ENCODE results near the gene SPOCK3.
"Not testable (repeated sequence)": the region's sequence is repeated elsewhere in the genome, so short reads cannot be mapped to it uniquely, and the experiment has no call there.

SPOCK3 gene

GRCh38 chr4:166802346-166802745 lies 431.9 kb downstream of the SPOCK3 start:
- DNase-seq: no peak

DNA sequence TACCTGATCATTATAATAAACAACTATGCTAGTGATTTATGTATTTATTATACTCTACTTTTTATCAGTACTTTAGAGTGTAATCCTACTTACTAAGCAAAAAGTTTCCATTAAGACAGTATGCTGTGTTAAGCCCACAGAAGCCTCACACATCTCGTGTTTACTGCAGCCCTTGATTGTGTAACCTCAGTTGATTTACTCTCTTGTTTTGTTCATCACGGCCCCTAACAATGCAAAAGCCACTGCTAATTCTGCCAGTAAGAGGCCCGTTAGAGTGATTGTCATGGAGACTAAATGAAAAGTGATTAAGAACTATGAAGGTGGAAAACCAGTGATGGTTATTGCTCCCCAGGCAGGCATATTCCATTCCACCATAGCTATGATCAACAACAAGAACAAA lies 436.2 kb downstream of the SPOCK3 start:
- DNase-seq: no peak

DNA sequence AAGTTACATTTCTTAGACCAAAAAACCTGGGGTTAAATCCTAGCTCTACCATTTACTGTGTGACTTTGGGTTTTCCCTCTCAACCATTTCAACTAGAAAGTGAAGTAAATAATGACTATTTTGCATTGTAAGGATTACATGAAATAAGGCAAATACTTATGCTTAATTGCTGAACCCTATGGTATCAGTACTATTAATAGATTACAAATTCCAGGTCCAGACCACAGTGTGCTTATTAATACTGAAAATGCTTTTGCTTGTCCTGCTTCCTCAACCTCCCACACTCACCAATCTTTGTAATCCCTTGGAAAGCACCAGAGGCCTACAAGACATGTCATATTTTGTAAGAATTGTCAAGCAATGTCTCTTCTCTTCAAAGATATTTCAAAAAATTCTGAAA lies 456.5 kb downstream of the SPOCK3 start:
- no peak for DNase-seq

GRCh38 chr4:166763018-166763417 lies 471.3 kb downstream of the SPOCK3 start:
- DNase-seq: no peak

- no peak for DNase-seq
Observed at GRCh38 chr4:166741742-166742141, 492.6 kb downstream of the SPOCK3 start.

DNA sequence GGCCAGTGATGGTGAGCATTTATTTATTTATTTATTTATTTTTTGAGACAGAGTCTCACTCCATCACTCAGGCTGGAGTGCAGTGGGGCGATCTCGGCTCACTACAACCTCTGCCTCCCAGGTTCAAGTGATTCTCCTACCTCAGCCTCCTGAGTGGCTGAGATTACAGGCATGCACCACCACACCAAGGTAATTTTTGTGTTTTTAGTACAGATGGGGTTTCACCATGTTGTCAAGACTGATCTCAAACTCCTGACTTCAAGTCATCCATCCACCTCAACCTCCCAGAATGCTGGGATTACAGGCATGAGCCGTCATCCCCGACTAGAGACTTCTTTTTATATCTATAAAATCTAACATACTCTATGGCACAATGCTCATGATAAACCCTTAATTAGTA lies 495.1 kb downstream of the SPOCK3 start:
- not testable (repeated sequence) for DNase-seq

DNA sequence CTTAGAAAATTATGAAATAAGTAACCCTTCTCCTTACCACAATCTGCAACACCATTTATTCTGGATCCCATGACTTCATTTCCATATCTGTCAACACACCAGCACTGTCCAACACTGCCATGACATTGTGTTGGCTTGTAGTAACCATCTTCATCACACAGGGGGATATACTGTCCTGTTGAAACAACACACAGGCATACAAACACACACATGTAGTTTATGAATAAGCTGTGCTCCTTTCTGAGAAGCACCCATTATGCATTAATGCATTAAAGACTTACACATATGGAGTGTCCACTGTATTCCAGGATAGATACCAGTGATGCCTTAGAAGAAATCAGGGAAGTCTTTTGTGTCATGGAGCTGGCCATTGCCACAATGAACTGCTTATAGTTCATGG lies 496.9 kb downstream of the SPOCK3 start:
- no peak for DNase-seq

GRCh38 chr4:166735553-166735952 lies 498.7 kb downstream of the SPOCK3 start:
- no peak for DNase-seq

DNA sequence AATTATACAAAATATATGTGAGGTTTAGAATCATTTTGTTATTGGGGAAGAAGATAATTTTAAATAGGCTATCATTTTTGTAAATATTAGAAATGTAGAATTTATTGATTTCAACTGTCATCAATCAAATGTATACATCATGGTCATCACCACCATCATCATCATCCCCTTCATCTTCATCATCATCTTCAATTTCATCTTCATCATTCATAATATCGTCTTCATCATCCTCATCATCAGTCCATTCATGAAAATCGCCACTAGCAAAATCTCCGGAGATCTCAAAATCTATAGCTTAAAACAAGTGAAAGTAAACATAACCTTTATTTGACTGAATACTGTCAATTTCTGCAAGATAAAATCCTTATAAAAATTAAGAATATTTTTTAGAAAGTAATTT lies 499.5 kb downstream of the SPOCK3 start:
- no peak for DNase-seq

- DNase-seq: no peak
Observed at GRCh38 chr4:166733686-166734085, 500.6 kb downstream of the SPOCK3 start.

GRCh38 chr4:166726832-166727231 lies 507.5 kb downstream of the SPOCK3 start:
- DNase-seq: no peak

GRCh38 chr4:166724369-166724768 lies 509.9 kb downstream of the SPOCK3 start:
- no peak for DNase-seq

GRCh38 chr4:166723532-166724140 lies 510.7 kb downstream of the SPOCK3 start:
- DNase-seq: no peak

- DNase-seq: not testable (repeated sequence)
Observed at GRCh38 chr4:166715748-166716713, 518.3 kb downstream of the SPOCK3 start.

DNA sequence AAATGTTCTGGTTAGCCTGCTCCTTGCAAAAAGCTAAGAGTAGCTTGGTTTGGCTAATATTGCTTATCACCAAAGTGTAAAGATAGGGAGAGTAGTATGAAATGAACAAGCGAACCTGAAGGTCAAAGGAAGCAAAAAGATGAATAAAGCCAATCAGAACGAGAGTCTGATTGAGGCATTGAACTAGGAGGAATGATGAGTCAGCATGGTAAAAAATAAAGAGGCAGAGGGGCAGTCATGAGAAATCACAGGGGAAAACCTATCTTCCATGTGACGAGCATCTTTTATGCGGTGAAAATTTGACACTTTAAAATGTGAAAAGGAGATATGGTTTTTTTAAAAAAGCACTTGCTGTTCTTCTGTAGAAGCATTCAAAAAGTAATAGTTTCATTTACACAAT lies 533.7 kb downstream of the SPOCK3 start:
- no peak for DNase-seq

- DNase-seq: no peak
Observed at GRCh38 chr4:166688835-166689234, 545.5 kb downstream of the SPOCK3 start.

GRCh38 chr4:166687828-166688227 lies 546.5 kb downstream of the SPOCK3 start:
- no peak for DNase-seq

All from effector CD4-positive, alpha-beta T cell (primary cell).